COR-L47 (cell line): ENCODE data around the gene FAM200A.
"Not testable (repeated sequence)": the region's sequence is repeated elsewhere in the genome, so short reads cannot be mapped to it uniquely, and the experiment has no call there.

Source experiments
- DNase-seq: peaks from one replicate; lab custom pipeline; 2025; lab: John Stamatoyannopoulos, UW

The FAM200A gene

GRCh38 chr7:99559175-99559915 lies 7.4 kb upstream of the FAM200A start:
- no peak for DNase-seq

- peak; percentile 95 for DNase-seq
Observed at GRCh38 chr7:99558306-99559174, 6.6 kb upstream of the FAM200A start, which contains the start of gene ZNF655. TSS of gene ZNF655 (plus strand) at chr7:99558642. CDS start at chr7:99560560, 1,918 bp downstream.

- DNase-seq: no peak
Observed at GRCh38 chr7:99557940-99558305, 6.0 kb upstream of the FAM200A start.

- no peak for DNase-seq
Observed at GRCh38 chr7:99557196-99557607, 5.3 kb upstream of the FAM200A start.

- DNase-seq: no peak
Observed at GRCh38 chr7:99554939-99555338, 3.0 kb upstream of the FAM200A start.

- no peak for DNase-seq
Observed at GRCh38 chr7:99553039-99553438, 1.1 kb upstream of the FAM200A start.

GRCh38 chr7:99551334-99551733 lies 580 bp downstream of the FAM200A start:
- DNase-seq: no peak

GRCh38 chr7:99549545-99549944 lies 2.4 kb downstream of the FAM200A start:
- not testable (repeated sequence) for DNase-seq

GRCh38 chr7:99545308-99545707 lies 6.6 kb downstream of the FAM200A start:
- DNase-seq: not testable (repeated sequence)

GRCh38 chr7:99543916-99544315 lies 8.0 kb downstream of the FAM200A start:
- DNase-seq: no peak

- no peak for DNase-seq
Observed at GRCh38 chr7:99543081-99543671, 8.7 kb downstream of the FAM200A start.

GRCh38 chr7:99541212-99541611 lies 10.7 kb downstream of the FAM200A start:
- DNase-seq: no peak

GRCh38 chr7:99540542-99540941 lies 11.4 kb downstream of the FAM200A start:
- DNase-seq: no peak

GRCh38 chr7:99539213-99539811 lies 12.6 kb downstream of the FAM200A start:
- no peak for DNase-seq

GRCh38 chr7:99535667-99536066 lies 16.2 kb downstream of the FAM200A start:
- no peak for DNase-seq

- no peak for DNase-seq
Observed at GRCh38 chr7:99531354-99531765, 20.6 kb downstream of the FAM200A start.

- DNase-seq: no peak
Observed at GRCh38 chr7:99525713-99526440, 26.0 kb downstream of the FAM200A start.

GRCh38 chr7:99521399-99521798 lies 30.5 kb downstream of the FAM200A start:
- DNase-seq: no peak

- DNase-seq: no peak
Observed at GRCh38 chr7:99514050-99514449, 37.9 kb downstream of the FAM200A start.

- DNase-seq: no peak
Observed at GRCh38 chr7:99505324-99505662, 46.6 kb downstream of the FAM200A start.

- peak; percentile 98 for DNase-seq
Observed at GRCh38 chr7:99504603-99505323, 47.2 kb downstream of the FAM200A start, which contains the start of gene ZKSCAN5. TSS of gene ZKSCAN5 (plus strand) at chr7:99504662. CDS start at chr7:99506045, 1,383 bp downstream.
